HCT116 (cell line): ENCODE measurements around the gene SLC5A5.

ENCODE experiments used
- ATF3 ChIP-seq: IDR thresholded peaks from 2 replicates; pipeline ENCODE4 v1.6.1; 2012
- CEBPB ChIP-seq: IDR thresholded peaks from 2 replicates; pipeline ENCODE4 v1.6.1; 2012; ENCODE audit warnings: low read depth
- CTCF ChIP-seq, 3 experiments: fragments of 200-600 bp in 1 of 3; sonication (generic) in 1 of 3; IDR thresholded peaks in 2 of 3; conservative IDR thresholded peaks in 1 of 3; 2 replicates each; pipeline ENCODE4 v1.5.1; 2012 to 2017; ENCODE audit warnings: low read depth in 2 of 3, low read length in 2 of 3, antibody characterized with exemption in 1 of 3, borderline replicate concordance in 1 of 3, control low read depth in 1 of 3, mild to moderate bottlenecking in 1 of 3, mixed read lengths in 1 of 3, mixed run types in 1 of 3, moderate library complexity in 1 of 3; ENCODE audit not compliant: insufficient read depth in 1 of 3
- EZH2 ChIP-seq: fragments of 200-600 bp; sonication (generic); IDR thresholded peaks from 2 replicates; pipeline ENCODE4 v1.6.1; 2017; ENCODE audit warnings: antibody characterized with exemption, mixed run types
- EZH2phosphoT487 ChIP-seq: fragments of 200-600 bp; IDR thresholded peaks from 2 replicates; pipeline ENCODE4 v1.6.1; 2018; ENCODE audit warnings: antibody characterized with exemption, borderline replicate concordance
- MAX ChIP-seq: IDR thresholded peaks from 2 replicates; pipeline ENCODE4 v1.6.1; 2012
- SRF ChIP-seq: IDR thresholded peaks from 2 replicates; pipeline ENCODE4 v1.6.1; 2012; ENCODE audit warnings: low read depth

- TF ChIP-seq EZH2, result no peak
- TF ChIP-seq CTCF (IDR thresholded peaks at IDR 0.05 in 2 of 3, conservative IDR thresholded peaks at IDR 0.05 in 1 of 3; ENCODE audit: borderline replicate concordance in 1 of 3, insufficient read depth in 1 of 3, low read depth in 2 of 3, low read length in 2 of 3), result no peak
- TF ChIP-seq MAX, result no peak
- no peak for TF ChIP-seq EZH2phosphoT487
- no peak for TF ChIP-seq ATF3
- TF ChIP-seq CEBPB, result no peak
- TF ChIP-seq SRF, result no peak
These were observed 41.0 kb upstream of the SLC5A5 start for GRCh38 chr19:17830567-17831418.
